PC-3 (cell line): ENCODE measurements around the gene TMC3. TPM values are rescaled to one million over a fixed set of nuclear protein-coding genes. Genes with fewer than 3 reads are reported as not detected.

ENCODE experiments used
- ATAC-seq: fragments of 200-7000 bp; cut with Tn5 transposase; 2 replicates; pipeline ENCODE4 v1.9.1; 2020; ENCODE audit warnings: mild to moderate bottlenecking, moderate library complexity
- BruUV-seq: library from RNA; stranded (reverse); fragments of 400-500 nt; replicated peaks from 2 replicates; lab custom pipeline; 2021; lab: Mats Ljungman, UMichigan
- CTCF ChIA-PET: fragments of 300-600 bp; sonication (Branson Sonifier 250); formaldehyde crosslinking; loops from one replicate; lab custom pipeline; 2022; ENCODE audit warnings: antibody characterized with exemption; lab: Charles Lee
- POLR2A ChIA-PET: fragments of 300-600 bp; sonication (Branson Sonifier 250); formaldehyde crosslinking; loops from one replicate; lab custom pipeline; 2022; ENCODE audit warnings: antibody characterized with exemption; ENCODE audit not compliant: unreplicated experiment; lab: Charles Lee
- DNase-seq: peaks from one replicate; pipeline ENCODE4 v3.0.0-alpha.2; 2015
- H2AFZ ChIP-seq: fragments of 300-600 bp; sonication (generic); 2 replicates; pipeline ENCODE4 v1.6.0; 2016; ENCODE audit warnings: antibody characterized with exemption, low read length
- H3F3A ChIP-seq: fragments of 300-600 bp; sonication (generic); one replicate; pipeline ENCODE4 v1.6.0; 2017; ENCODE audit warnings: antibody characterized with exemption, low read length, control low read depth, mild to moderate bottlenecking; ENCODE audit not compliant: unreplicated experiment
- H3K27ac ChIP-seq: fragments of 300-600 bp; sonication (generic); 2 replicates; pipeline ENCODE4 v1.5.1; 2016; ENCODE audit warnings: mild to moderate bottlenecking, low read length
- H3K27me3 ChIP-seq: fragments of 300-600 bp; sonication (generic); 2 replicates; pipeline ENCODE4 v1.6.1; 2016; ENCODE audit warnings: low read length, mixed read lengths
- H3K36me3 ChIP-seq: fragments of 300-600 bp; sonication (generic); 2 replicates; pipeline ENCODE4 v1.6.1; 2016; ENCODE audit warnings: low read depth, mixed run types, low read length, mixed read lengths
- H3K4me1 ChIP-seq: fragments of 300-600 bp; sonication (generic); 2 replicates; pipeline ENCODE4 v1.5.1; 2016; ENCODE audit warnings: low read length; ENCODE audit not compliant: insufficient read depth
- H3K4me2 ChIP-seq: fragments of 300-600 bp; sonication (generic); 2 replicates; pipeline ENCODE4 v1.6.0; 2016; ENCODE audit warnings: low read length
- H3K4me3 ChIP-seq: fragments of 300-600 bp; sonication (generic); 2 replicates; pipeline ENCODE4 v1.5.1; 2016; ENCODE audit warnings: mild to moderate bottlenecking, low read length, mixed read lengths
- H3K79me2 ChIP-seq: fragments of 300-600 bp; sonication (generic); 2 replicates; pipeline ENCODE4 v1.6.1; 2017; ENCODE audit warnings: low read length, mixed read lengths
- H3K9ac ChIP-seq: fragments of 300-600 bp; sonication (generic); 2 replicates; pipeline ENCODE4 v1.6.0; 2016; ENCODE audit warnings: mild to moderate bottlenecking, low read length
- H3K9me2 ChIP-seq: fragments of 300-600 bp; sonication (generic); replicated peaks from 2 replicates; pipeline ENCODE4 v1.6.1; 2016; ENCODE audit warnings: mixed run types, low read length, mixed read lengths
- H3K9me3 ChIP-seq: fragments of 300-600 bp; sonication (generic); 2 replicates; pipeline ENCODE4 v1.6.1; 2016; ENCODE audit warnings: low read length, mixed read lengths
- H4K20me1 ChIP-seq: fragments of 300-600 bp; sonication (generic); 2 replicates; pipeline ENCODE4 v1.6.1; 2016; ENCODE audit warnings: low read length, mixed read lengths
- CTCF ChIP-seq: fragments of 300-600 bp; sonication (generic); conservative IDR thresholded peaks from 2 replicates; pipeline ENCODE4 v1.5.1; 2017; ENCODE audit warnings: antibody characterized with exemption, low read depth, mild to moderate bottlenecking, low read length
- EZH2 ChIP-seq: fragments of 300-600 bp; sonication (generic); IDR thresholded peaks from one replicate; pipeline ENCODE4 v1.6.1; 2017; ENCODE audit warnings: antibody characterized with exemption, mild to moderate bottlenecking, low read length; ENCODE audit not compliant: unreplicated experiment
- EZH2phosphoT487 ChIP-seq: fragments of 300-600 bp; sonication (generic); IDR thresholded peaks from 2 replicates; pipeline ENCODE4 v1.6.1; 2018; ENCODE audit warnings: mild to moderate bottlenecking, antibody characterized with exemption, low read length, borderline replicate concordance
- intact Hi-C: fragments of 100-400 bp; cut with micrococcal nuclease; formaldehyde crosslinking; loops from 2 replicates; pipeline ENCODE4 v1.9.0; 2023
- total RNA-seq: library from RNA; depleted of rRNA; stranded (reverse); fragments of >200 nt; gene quantifications from 2 replicates; pipeline ENCODE4 v1.2.3, GENCODE V29; 2014

Gene TMC3
- total RNA-seq, 1 experiment from 2014 or later, result not detected

- no peak overlapping the region for H3K9ac ChIP-seq
- ChIA-PET CTCF (no interaction called here), POLR2A (no interaction called here)
- H3F3A ChIP-seq, result no peaks in the 10 kb centered on the region
- no peak overlapping the region for H3K27ac ChIP-seq
- H3K4me1 ChIP-seq, result no peaks in the 10 kb centered on the region
- no peaks in the 10 kb centered on the region for H3K36me3 ChIP-seq
- intact Hi-C loops, result no loop called here
- no TSS peak for BruUV-seq
- no peaks in the 10 kb centered on the region for H3K79me2 ChIP-seq
- no peak overlapping the region for H3K4me3 ChIP-seq
- no peaks in the 10 kb centered on the region for H4K20me1 ChIP-seq
- no peak for TF ChIP-seq EZH2phosphoT487
- no peak for TF ChIP-seq EZH2
- TF ChIP-seq CTCF, result no peak
- no peak overlapping the region for H2AFZ ChIP-seq
- H3K4me2 ChIP-seq, result no peak overlapping the region
- ATAC-seq (no peak), DNase-seq (no peak)
- no peaks in the 10 kb centered on the region for H3K9me3 ChIP-seq
- H3K27me3 ChIP-seq, result no peaks in the 10 kb centered on the region
- no peaks in the 10 kb centered on the region for H3K9me2 ChIP-seq
Observed at GRCh38 chr15:81387621-81388435, 13.8 kb upstream of the TMC3 start.

GRCh38 chr15:81386947-81387346 is 12.9 kb upstream of the TMC3 start:
- ChIA-PET POLR2A (no interaction called here), CTCF (no interaction called here)
- H3K9ac ChIP-seq, result no peak overlapping the region
- intact Hi-C loops, result no loop called here
- no peaks in the 10 kb centered on the region for H3K36me3 ChIP-seq
- H4K20me1 ChIP-seq, result no peaks in the 10 kb centered on the region
- ATAC-seq (peak; percentile 82), DNase-seq (peak; percentile 45)
- H3K4me1 ChIP-seq, result no peaks in the 10 kb centered on the region
- H3K4me3 ChIP-seq, result no peak overlapping the region
- no peak overlapping the region for H3K4me2 ChIP-seq
- no TSS peak for BruUV-seq
- no peaks in the 10 kb centered on the region for H3F3A ChIP-seq
- no peaks in the 10 kb centered on the region for H3K27me3 ChIP-seq
- no peak overlapping the region for H3K27ac ChIP-seq
- H3K79me2 ChIP-seq, result no peaks in the 10 kb centered on the region
- H3K9me3 ChIP-seq, result no peaks in the 10 kb centered on the region
- no peaks in the 10 kb centered on the region for H3K9me2 ChIP-seq
- no peak overlapping the region for H2AFZ ChIP-seq
- TF ChIP-seq EZH2, result no peak
- no peak for TF ChIP-seq CTCF
- no peak for TF ChIP-seq EZH2phosphoT487

GRCh38 chr15:81385721-81386076 is 11.7 kb upstream of the TMC3 start:
- Histone ChIP-seq H3K4me1 (no peaks in the 10 kb centered on the region), H3K9ac (no peak overlapping the region), H4K20me1 (no peaks in the 10 kb centered on the region), H3F3A (no peaks in the 10 kb centered on the region), H3K27me3 (peaks cover 3% of the 10 kb centered on the region; the same call in 1 of the 2 replicates), H3K4me2 (no peak overlapping the region), H3K79me2 (no peaks in the 10 kb centered on the region), H3K4me3 (no peak overlapping the region), H3K36me3 (no peaks in the 10 kb centered on the region), H3K27ac (no peak overlapping the region), H3K9me3 (no peaks in the 10 kb centered on the region), H3K9me2 (no peaks in the 10 kb centered on the region), H2AFZ (no peak overlapping the region)
- POLR2A ChIA-PET, result no interaction called here
- CTCF ChIA-PET, result no interaction called here
- DNase-seq, result no peak
- intact Hi-C loops, result no loop called here
- no peak for TF ChIP-seq CTCF
- no peak for TF ChIP-seq EZH2phosphoT487
- no peak for TF ChIP-seq EZH2
- no peak for ATAC-seq
- BruUV-seq, result no TSS peak
